A673 (cell line): ENCODE data around the gene SYT9.

Experiments used
- CTCF ChIP-seq: fragments of 300-800, 200-600 bp; sonication (generic); conservative IDR thresholded peaks from 2 replicates; pipeline ENCODE4 v1.5.1; 2017; ENCODE audit warnings: low read depth, mild to moderate bottlenecking, antibody characterized with exemption, low read length, moderate library complexity, mixed read lengths
- EZH2 ChIP-seq: fragments of 200-600 bp; sonication (generic); IDR thresholded peaks from 2 replicates; pipeline ENCODE4 v1.6.1; 2017; ENCODE audit warnings: borderline replicate concordance, low read depth, mild to moderate bottlenecking, mixed read lengths, antibody characterized with exemption, low read length; ENCODE audit not compliant: poor library complexity, severe bottlenecking

GRCh38 chr11:7454854-7455253 is 203.2 kb downstream of the SYT9 start:
- no peak for TF ChIP-seq CTCF
- no peak for TF ChIP-seq EZH2
